ENCODE measurements around the gene DPY19L3.

GRCh38 chr19:32392901-32393300, 12.7 kb upstream of the DPY19L3 start:
- TF ChIP-seq CTCF (IDR thresholded peaks at IDR 0.05; ENCODE audit: low read depth, low read length) (no peak), EZH2phosphoT487 (IDR thresholded peaks at IDR 0.05; ENCODE audit: low read depth) (no peak)

All from OCI-LY3 (cell line).